Heart right ventricle (tissue), 16 donors: Measurements from ENCODE around the gene LEKR1. TPM values are rescaled to one million over a fixed set of nuclear protein-coding genes. Genes with fewer than 3 reads are reported as not detected.

ENCODE experiments used
- ATAC-seq, 8 donors: fragments of 200-7000 bp; cut with Tn5 transposase; one replicate each; pipeline ENCODE4 v1.9.1; 2020; ENCODE audit warnings: mild to moderate bottlenecking in 8 of 8, moderate library complexity in 8 of 8, moderate number of reproducible peaks in 1 of 8
- DNase-seq, 2 donors: peaks; one replicate each; pipeline ENCODE4 v3.0.0-alpha.2; 2020
- H3K27ac ChIP-seq, 10 donors: fragments of 200-600 bp; sonication (generic) in 2 of 10; one replicate each; pipeline versions ENCODE4 v1.5.0 to v1.8.0; 2020 to 2022; ENCODE audit warnings: mild to moderate bottlenecking in 3 of 10
- H3K27me3 ChIP-seq, 7 donors: fragments of 200-600 bp; one replicate each; pipeline ENCODE4 v1.8.0; 2021 to 2022; ENCODE audit warnings: mild to moderate bottlenecking in 2 of 7
- H3K36me3 ChIP-seq, 9 donors: fragments of 200-600 bp; sonication (generic) in 1 of 9; one replicate each; pipeline versions ENCODE4 v1.5.0 to v1.8.0; 2020 to 2022; ENCODE audit warnings: mild to moderate bottlenecking in 2 of 9
- H3K4me1 ChIP-seq, 9 donors: fragments of 200-600 bp; sonication (generic) in 1 of 9; one replicate each; pipeline versions ENCODE4 v1.5.0 to v1.8.0; 2020 to 2022; ENCODE audit warnings: mild to moderate bottlenecking in 4 of 9
- H3K4me3 ChIP-seq, 10 donors: fragments of 200-600 bp; sonication (generic) in 2 of 10; one replicate each; pipeline versions ENCODE4 v1.5.0 to v1.8.0; 2020 to 2022; ENCODE audit warnings: mild to moderate bottlenecking in 7 of 10, moderate library complexity in 2 of 10
- H3K9me3 ChIP-seq, 11 donors: fragments of 200-600 bp in 10 of 11; sonication (generic) in 2 of 11; one replicate each; pipeline versions ENCODE4 v1.5.0 to v1.8.0; 2013 to 2022; ENCODE audit warnings: mild to moderate bottlenecking in 2 of 11, control low read depth in 1 of 11, moderate library complexity in 1 of 11
- WGBS, 2 donors: extraction: QIAGEN DNeasy Blood & Tissue Kit; methylation state at CpG; one replicate each; pipeline ENCODE4 v1.1.7; 2013; ENCODE audit warnings: inconsistent platforms in 1 of 2; 5-methylcytosine and 5-hydroxymethylcytosine counted together
- intact Hi-C, 10 donors: fragments of 100-400 bp; cut with DNase I; formaldehyde crosslinking; loops; one replicate each; pipeline versions ENCODE4 v1.11.1 to v1.14.2; 2022
- polyA plus RNA-seq, 2 donors: library from polyadenylated mRNA; stranded (reverse); fragments of 200-250 nt; gene quantifications; one replicate each; pipeline ENCODE4 v1.2.3, GENCODE V29; 2013
- total RNA-seq, 10 donors: library from RNA; stranded (reverse); fragmentation: NEBNext Ultra II Directional in 3 of 10; extraction: Animal tissue kit (Norgen Biotek cat#: 25700) in 3 of 10; gene quantifications; one replicate each; pipeline versions ENCODE4 v1.2.1 to v1.2.4, GENCODE V29; 2021 to 2023
- TF ChIP-seq, protein P1 (sequence below), 9 donors: fragments of 200-600 bp; sonication (generic) in 2 of 9; IDR thresholded peaks; one replicate each; pipeline versions ENCODE4 v1.5.0 to v1.8.0; 2021 to 2022; ENCODE audit warnings: antibody characterized with exemption in 9 of 9, mild to moderate bottlenecking in 5 of 9, moderate library complexity in 1 of 9
- donor health status: Arrhythmogenic right ventricular cardiomyopathy.
- donor health status: ischemic (EF 13 %, LVEDD 7.1; RV severe dilation, severe dysfunction).
- donor health status: healthy with polysubstance abuse.
- donor health status: DM: no; HTN: yes; CAD: no.
- donor health status: DM: no; HTN: no; CAD: no.
- donor health status: ischemic (EF 25% LVEDD 6.9; RV normal size, moderate dysfunction).
- donor health status: ischemic (EF 25% LVEDD 5.7; RV mildly dilated, moderate dysfunction).
- donor health status: healthy.
- donor health status: DM: yes; HTN: yes; CAD: no.
- donor health status: Ischemic cardiomyopathy.
- donor health status: ischemic (EF 35%, LVEDD 5.7; RV mildly dilated, moderate dysfunction).
- donor health status: nonischemic (EF 11% LVEDD 7.7; RV severe dilation, severe dysfunction).
- donor health status: DM: yes; HTN: yes; CAD: no.
- donor health status: PGD.
- donor health status: ischemic (EF 29% LVEDD 5.4; RV normal size, mild dysfunction).
- donor health status: nonischemic (EF 23%, LVEDD 6.1; RV moderate dilation, normal function).

The LEKR1 gene
- total and polyA plus RNA-seq, 12 donors: 0.17 to 3.0 (median 0.81) TPM

DNA sequence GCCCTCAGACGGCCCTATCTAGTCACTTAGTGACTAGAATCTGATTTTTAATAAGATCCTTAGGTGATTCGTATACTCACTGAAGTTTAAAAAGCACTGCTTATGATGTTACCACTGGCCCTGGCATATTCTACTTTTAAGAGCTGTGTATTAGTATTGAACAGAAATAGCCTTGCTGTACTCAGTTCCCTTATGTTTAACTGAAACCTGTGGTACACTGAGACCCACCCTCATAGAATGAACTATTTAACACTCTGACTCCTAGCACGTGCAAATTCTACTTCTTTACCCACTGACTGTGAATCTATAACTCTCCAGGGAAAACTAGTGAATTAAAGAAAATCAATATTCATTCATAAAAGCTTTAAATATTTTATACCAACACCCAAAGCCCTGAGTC lies 224.9 kb downstream of the LEKR1 start:
- DNase-seq (no peak), ATAC-seq (no peak)
- intact Hi-C loops: no loop called here
- H3K27me3 ChIP-seq: peaks cover 0 to 4% (median 0%) of the 10 kb centered on the region in 7 donors
- H3K4me3 ChIP-seq: no peak overlapping the region
- WGBS, 2 donors: 84 to 88% methylated on average over 3 of the region's 3 CpGs
- no peak overlapping the region for H3K27ac ChIP-seq
- H3K36me3 ChIP-seq: no peaks in the 10 kb centered on the region
- H3K9me3 ChIP-seq: no peaks in the 10 kb centered on the region
- TF ChIP-seq, protein P1, sequence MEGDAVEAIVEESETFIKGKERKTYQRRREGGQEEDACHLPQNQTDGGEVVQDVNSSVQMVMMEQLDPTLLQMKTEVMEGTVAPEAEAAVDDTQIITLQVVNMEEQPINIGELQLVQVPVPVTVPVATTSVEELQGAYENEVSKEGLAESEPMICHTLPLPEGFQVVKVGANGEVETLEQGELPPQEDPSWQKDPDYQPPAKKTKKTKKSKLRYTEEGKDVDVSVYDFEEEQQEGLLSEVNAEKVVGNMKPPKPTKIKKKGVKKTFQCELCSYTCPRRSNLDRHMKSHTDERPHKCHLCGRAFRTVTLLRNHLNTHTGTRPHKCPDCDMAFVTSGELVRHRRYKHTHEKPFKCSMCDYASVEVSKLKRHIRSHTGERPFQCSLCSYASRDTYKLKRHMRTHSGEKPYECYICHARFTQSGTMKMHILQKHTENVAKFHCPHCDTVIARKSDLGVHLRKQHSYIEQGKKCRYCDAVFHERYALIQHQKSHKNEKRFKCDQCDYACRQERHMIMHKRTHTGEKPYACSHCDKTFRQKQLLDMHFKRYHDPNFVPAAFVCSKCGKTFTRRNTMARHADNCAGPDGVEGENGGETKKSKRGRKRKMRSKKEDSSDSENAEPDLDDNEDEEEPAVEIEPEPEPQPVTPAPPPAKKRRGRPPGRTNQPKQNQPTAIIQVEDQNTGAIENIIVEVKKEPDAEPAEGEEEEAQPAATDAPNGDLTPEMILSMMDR (IDR thresholded peaks at IDR 0.05): no peak
- H3K4me1 ChIP-seq: no peaks in the 10 kb centered on the region

- no peak overlapping the region for H3K27ac ChIP-seq
- H3K27me3 ChIP-seq: peaks cover 0 to 4% (median 0%) of the 10 kb centered on the region in 7 donors
- intact Hi-C loops: no loop called here
- TF ChIP-seq, protein P1 (IDR thresholded peaks at IDR 0.05): no peak
- no peak overlapping the region for H3K4me3 ChIP-seq
- no peaks in the 10 kb centered on the region for H3K36me3 ChIP-seq
- DNase-seq: no peak
- H3K9me3 ChIP-seq: no peaks in the 10 kb centered on the region
- no peak for ATAC-seq
- no peaks in the 10 kb centered on the region for H3K4me1 ChIP-seq
Measured at GRCh38 chr3:157051591-157051990, 225.4 kb downstream of the LEKR1 start.

GRCh38 chr3:157056035-157056434 lies 229.9 kb downstream of the LEKR1 start:
- TF ChIP-seq, protein P1 (IDR thresholded peaks at IDR 0.05): no peak

GRCh38 chr3:157058392-157059071 lies 232.4 kb downstream of the LEKR1 start:
- no peaks in the 10 kb centered on the region for H3K36me3 ChIP-seq
- no peak for ATAC-seq
- intact Hi-C loops: no loop called here
- peaks cover 0 to 3% (median 0%) of the 10 kb centered on the region in 7 donors for H3K27me3 ChIP-seq
- TF ChIP-seq, protein P1 (IDR thresholded peaks at IDR 0.05): no peak
- no peak for DNase-seq
- no peaks in the 10 kb centered on the region for H3K4me1 ChIP-seq
- H3K4me3 ChIP-seq: no peak overlapping the region
- H3K9me3 ChIP-seq: no peaks in the 10 kb centered on the region
- 82 to 83% methylated on average over 2 of the region's 2 CpGs for WGBS, 2 donors
- H3K27ac ChIP-seq: no peak overlapping the region

More at GRCh38 chr3:157056035-157056434, 229.9 kb downstream of the LEKR1 start:
- intact Hi-C loops: no loop called here
- H3K27ac ChIP-seq: no peak overlapping the region
- no peaks in the 10 kb centered on the region for H3K9me3 ChIP-seq
- ATAC-seq (no peak), DNase-seq (no peak)
- 80 to 92% methylated on average over 1 of the region's 1 CpG for WGBS, 2 donors
- peaks cover 0 to 3% (median 0%) of the 10 kb centered on the region in 7 donors for H3K27me3 ChIP-seq
- no peaks in the 10 kb centered on the region for H3K36me3 ChIP-seq
- H3K4me3 ChIP-seq: no peak overlapping the region
- no peaks in the 10 kb centered on the region for H3K4me1 ChIP-seq
